ENCODE results near the gene RSBN1L. TPM values are rescaled to one million over a fixed set of nuclear protein-coding genes. Genes with fewer than 3 reads are reported as not detected.

RSBN1L gene
- total and polyA plus RNA-seq, 7 experiments from 2014 or later, result 7.7 to 41.7 (median 21.9) TPM

- H3K4me1 ChIP-seq (ENCODE audit: control insufficient read depth in 2 of 2, insufficient read depth in 2 of 2, low read length in 2 of 2), result no peaks in the 10 kb centered on the region
- H3K9me3 Mint-ChIP-seq, result peaks cover 13 to 72% (median 57%) of the 10 kb centered on the region in 11 donors
- no peak overlapping the region for H3K4me3 ChIP-seq (ENCODE audit: low read length)
- no peaks in the 10 kb centered on the region for H3K27me3 Mint-ChIP-seq
- H3K36me3 Mint-ChIP-seq, result peaks cover 41 to 83% (median 64%) of the 10 kb centered on the region in 5 donors
- POLR2A ChIA-PET, result no interaction called here
- H3K27ac ChIP-seq (ENCODE audit: low read depth, low read length), result no peak overlapping the region
- ATAC-seq (no peak), DNase-seq (no peak)
- H3K36me3 ChIP-seq (ENCODE audit: control insufficient read depth in 2 of 3, insufficient read depth in 3 of 3, low read length in 3 of 3), result peaks cover 0 to 9% (median 0%) of the 10 kb centered on the region in 3 experiments
- H3K4me1 Mint-ChIP-seq, result peaks cover 22 to 46% (median 30%) of the 10 kb centered on the region in 7 donors
- intact Hi-C loops (cut with micrococcal nuclease), result no loop called here
- CTCF ChIA-PET, result no interaction called here
- peaks cover 0 to 36% (median 9%) of the 10 kb centered on the region in 3 experiments for H3K9me3 ChIP-seq (ENCODE audit: control insufficient read depth in 2 of 3, low read length in 3 of 3)
- no peak overlapping the region for H3K27ac Mint-ChIP-seq
- no peak overlapping the region for H3K4me3 Mint-ChIP-seq
- H3K27me3 ChIP-seq (ENCODE audit: control insufficient read depth in 2 of 2, insufficient read depth in 2 of 2, low read length in 2 of 2), result no peaks in the 10 kb centered on the region
Observed at GRCh38 chr7:77819021-77819420, 122.8 kb downstream of the RSBN1L start.

GRCh38 chr7:77820967-77821366 lies 124.7 kb downstream of the RSBN1L start:
- no peaks in the 10 kb centered on the region for H3K27me3 ChIP-seq (ENCODE audit: control insufficient read depth in 2 of 2, insufficient read depth in 2 of 2, low read length in 2 of 2)
- no peak overlapping the region for H3K4me3 ChIP-seq (ENCODE audit: low read length)
- no peak for DNase-seq
- peaks cover 0 to 36% (median 9%) of the 10 kb centered on the region in 3 experiments for H3K9me3 ChIP-seq (ENCODE audit: control insufficient read depth in 2 of 3, low read length in 3 of 3)
- ChIA-PET CTCF (no interaction called here), POLR2A (no interaction called here)
- Mint-ChIP-seq H3K4me3 (peak overlapping the region in 1 of 10 donors; percentile 19), H3K9me3 (peaks cover 16 to 88% (median 63%) of the 10 kb centered on the region in 11 donors), H3K4me1 (peaks cover 28 to 50% (median 32%) of the 10 kb centered on the region in 7 donors), H3K36me3 (peaks cover 45 to 89% (median 68%) of the 10 kb centered on the region in 5 donors), H3K27me3 (no peaks in the 10 kb centered on the region), H3K27ac (no peak overlapping the region)
- no peaks in the 10 kb centered on the region for H3K4me1 ChIP-seq (ENCODE audit: control insufficient read depth in 2 of 2, insufficient read depth in 2 of 2, low read length in 2 of 2)
- no peak for ATAC-seq
- H3K27ac ChIP-seq (ENCODE audit: low read depth, low read length), result no peak overlapping the region
- intact Hi-C loops (cut with micrococcal nuclease), result no loop called here
- H3K36me3 ChIP-seq (ENCODE audit: control insufficient read depth in 2 of 3, insufficient read depth in 3 of 3, low read length in 3 of 3), result peaks cover 0 to 9% (median 0%) of the 10 kb centered on the region in 3 experiments

- peaks cover 0 to 4% (median 0%) of the 10 kb centered on the region in 3 experiments for H3K36me3 ChIP-seq (ENCODE audit: control insufficient read depth in 2 of 3, insufficient read depth in 3 of 3, low read length in 3 of 3)
- H3K9me3 ChIP-seq (ENCODE audit: control insufficient read depth in 2 of 3, low read length in 3 of 3), result peaks cover 0 to 36% (median 9%) of the 10 kb centered on the region in 3 experiments
- no peaks in the 10 kb centered on the region for H3K27me3 ChIP-seq (ENCODE audit: control insufficient read depth in 2 of 2, insufficient read depth in 2 of 2, low read length in 2 of 2)
- Mint-ChIP-seq H3K4me1 (peaks cover 30 to 51% (median 35%) of the 10 kb centered on the region in 7 donors), H3K4me3 (no peak overlapping the region), H3K27ac (no peak overlapping the region), H3K9me3 (peaks cover 13 to 88% (median 60%) of the 10 kb centered on the region in 11 donors), H3K36me3 (peaks cover 38 to 83% (median 60%) of the 10 kb centered on the region in 5 donors), H3K27me3 (no peaks in the 10 kb centered on the region)
- intact Hi-C loops (cut with micrococcal nuclease), result loop anchor here in 1 of 2 donors (1.0 kb wide), 1 partner anchor 14 kb away; no protein-coding TSS in a partner anchor
- H3K4me3 ChIP-seq (ENCODE audit: low read length), result no peak overlapping the region
- DNase-seq (no peak), ATAC-seq (no peak)
- H3K4me1 ChIP-seq (ENCODE audit: control insufficient read depth in 2 of 2, insufficient read depth in 2 of 2, low read length in 2 of 2), result no peaks in the 10 kb centered on the region
- POLR2A ChIA-PET, result interaction anchor here (1.2 kb wide), 1 partner anchor 13 kb away, joined by 3 read pairs; no protein-coding TSS in a partner anchor
- CTCF ChIA-PET, result no interaction called here
- no peak overlapping the region for H3K27ac ChIP-seq (ENCODE audit: low read depth, low read length)
Observed at GRCh38 chr7:77822269-77822668, 126.0 kb downstream of the RSBN1L start.

- H3K36me3 Mint-ChIP-seq, result peaks cover 32 to 69% (median 49%) of the 10 kb centered on the region in 5 donors
- no peaks in the 10 kb centered on the region for H3K27me3 Mint-ChIP-seq
- peaks cover 12 to 74% (median 51%) of the 10 kb centered on the region in 11 donors for H3K9me3 Mint-ChIP-seq
Observed at GRCh38 chr7:77823787-77824186, 127.5 kb downstream of the RSBN1L start.

GRCh38 chr7:77824636-77825035 lies 128.4 kb downstream of the RSBN1L start:
- peaks cover 25 to 61% (median 41%) of the 10 kb centered on the region in 5 donors for H3K36me3 Mint-ChIP-seq
- H3K4me3 ChIP-seq (ENCODE audit: low read length), result no peak overlapping the region
- no peak overlapping the region for H3K27ac ChIP-seq (ENCODE audit: low read depth, low read length)
- H3K27me3 Mint-ChIP-seq, result no peaks in the 10 kb centered on the region
- H3K4me3 Mint-ChIP-seq, result no peak overlapping the region
- ChIA-PET CTCF (no interaction called here), POLR2A (interaction anchor here (0.6 kb wide), 1 partner anchor 276 kb away, joined by 3 read pairs; no protein-coding TSS in a partner anchor)
- intact Hi-C loops (cut with micrococcal nuclease), result no loop called here
- H3K9me3 ChIP-seq (ENCODE audit: control insufficient read depth in 2 of 3, low read length in 3 of 3), result peaks cover 0 to 27% (median 9%) of the 10 kb centered on the region in 3 experiments
- H3K27ac Mint-ChIP-seq, result no peak overlapping the region
- H3K27me3 ChIP-seq (ENCODE audit: control insufficient read depth in 2 of 2, insufficient read depth in 2 of 2, low read length in 2 of 2), result no peaks in the 10 kb centered on the region
- DNase-seq (no peak), ATAC-seq (no peak)
- H3K4me1 Mint-ChIP-seq, result peaks cover 26 to 55% (median 40%) of the 10 kb centered on the region in 7 donors
- no peaks in the 10 kb centered on the region for H3K4me1 ChIP-seq (ENCODE audit: control insufficient read depth in 2 of 2, insufficient read depth in 2 of 2, low read length in 2 of 2)
- peaks cover 0 to 4% (median 0%) of the 10 kb centered on the region in 3 experiments for H3K36me3 ChIP-seq (ENCODE audit: control insufficient read depth in 2 of 3, insufficient read depth in 3 of 3, low read length in 3 of 3)
- H3K9me3 Mint-ChIP-seq, result peaks cover 12 to 65% (median 42%) of the 10 kb centered on the region in 11 donors

More at GRCh38 chr7:77823787-77824186, 127.5 kb downstream of the RSBN1L start:
- intact Hi-C loops (cut with micrococcal nuclease), result no loop called here
- Histone ChIP-seq H3K36me3 (ENCODE audit: control insufficient read depth in 2 of 3, insufficient read depth in 3 of 3, low read length in 3 of 3) (peaks cover 0 to 4% (median 0%) of the 10 kb centered on the region in 3 experiments), H3K27me3 (ENCODE audit: control insufficient read depth in 2 of 2, insufficient read depth in 2 of 2, low read length in 2 of 2) (no peaks in the 10 kb centered on the region), H3K4me1 (ENCODE audit: control insufficient read depth in 2 of 2, insufficient read depth in 2 of 2, low read length in 2 of 2) (no peaks in the 10 kb centered on the region), H3K4me3 (ENCODE audit: low read length) (no peak overlapping the region), H3K27ac (ENCODE audit: low read depth, low read length) (no peak overlapping the region), H3K9me3 (ENCODE audit: control insufficient read depth in 2 of 3, low read length in 3 of 3) (peaks cover 0 to 27% (median 9%) of the 10 kb centered on the region in 3 experiments)
- Mint-ChIP-seq H3K27ac (peak overlapping the region in 1 of 9 donors; percentile 31), H3K4me1 (peaks cover 32 to 56% (median 39%) of the 10 kb centered on the region in 7 donors), H3K4me3 (peak overlapping the region in 4 of 10 donors; percentile 20 to 39 (median 24))
- ChIA-PET POLR2A (no interaction called here), CTCF (no interaction called here)
- ATAC-seq, result no peak
- DNase-seq, result no peak

GRCh38 chr7:77825131-77825530 lies 128.9 kb downstream of the RSBN1L start:
- no peak overlapping the region for H3K4me3 ChIP-seq (ENCODE audit: low read length)
- no peaks in the 10 kb centered on the region for H3K27me3 ChIP-seq (ENCODE audit: control insufficient read depth in 2 of 2, insufficient read depth in 2 of 2, low read length in 2 of 2)
- peaks cover 0 to 25% (median 9%) of the 10 kb centered on the region in 3 experiments for H3K9me3 ChIP-seq (ENCODE audit: control insufficient read depth in 2 of 3, low read length in 3 of 3)
- Mint-ChIP-seq H3K9me3 (peaks cover 10 to 60% (median 39%) of the 10 kb centered on the region in 11 donors), H3K36me3 (peaks cover 21 to 56% (median 37%) of the 10 kb centered on the region in 5 donors), H3K4me1 (peaks cover 23 to 58% (median 42%) of the 10 kb centered on the region in 7 donors), H3K27me3 (no peaks in the 10 kb centered on the region), H3K27ac (no peak overlapping the region), H3K4me3 (no peak overlapping the region)
- no peaks in the 10 kb centered on the region for H3K4me1 ChIP-seq (ENCODE audit: control insufficient read depth in 2 of 2, insufficient read depth in 2 of 2, low read length in 2 of 2)
- H3K27ac ChIP-seq (ENCODE audit: low read depth, low read length), result no peak overlapping the region
- ChIA-PET CTCF (no interaction called here), POLR2A (interaction anchor here (0.6 kb wide), 1 partner anchor 276 kb away, joined by 3 read pairs; no protein-coding TSS in a partner anchor)
- ATAC-seq (no peak), DNase-seq (no peak)
- peaks cover 0 to 4% (median 0%) of the 10 kb centered on the region in 3 experiments for H3K36me3 ChIP-seq (ENCODE audit: control insufficient read depth in 2 of 3, insufficient read depth in 3 of 3, low read length in 3 of 3)
- intact Hi-C loops (cut with micrococcal nuclease), result no loop called here
